ENCODE measurements around the gene CBX3. TPM values are rescaled to one million over a fixed set of nuclear protein-coding genes. Genes with fewer than 3 reads are reported as not detected.
A peak's percentile ranks its signal among the peaks of the same experiment; 100 is the strongest.

CBX3 gene
- total RNA-seq, 1 experiment from 2014 or later = 132 TPM

GRCh38 chr7:26199301-26200037, 2.1 kb upstream of the CBX3 start:
- peaks cover 21% of the 10 kb centered on the region for H3F3A ChIP-seq (ENCODE audit: low read length, unreplicated experiment)
- ChIA-PET CTCF (interaction anchor here (0.5 kb wide), 1 partner anchor 86 kb away, joined by 3 read pairs; no protein-coding TSS in a partner anchor), POLR2A (ENCODE audit: unreplicated experiment) (interaction anchor here (0.6 to 0.7 kb wide), 4 partner anchors 56 to 976 kb away, joined by 3 to 9 read pairs (median 4); no protein-coding TSS in a partner anchor)
- peak overlapping the region; percentile 82 for H3K4me2 ChIP-seq (ENCODE audit: low read length)
- DNase-seq (no peak), ATAC-seq (no peak)
- peak overlapping the region; percentile 78 for H3K27ac ChIP-seq (ENCODE audit: low read length)
- peaks cover 72% of the 10 kb centered on the region for H4K20me1 ChIP-seq (ENCODE audit: low read length)
- H3K79me2 ChIP-seq (ENCODE audit: low read length) = peaks cover 91% of the 10 kb centered on the region
- TF ChIP-seq EZH2phosphoT487 (IDR thresholded peaks at IDR 0.05; ENCODE audit: borderline replicate concordance, low read length) (no peak), EZH2 (IDR thresholded peaks at IDR 0.05; ENCODE audit: low read length, unreplicated experiment) (no peak), CTCF (conservative IDR thresholded peaks at IDR 0.05; ENCODE audit: low read depth, low read length) (no peak)
- H3K9ac ChIP-seq (ENCODE audit: low read length) = peak overlapping the region; percentile 96
- peak overlapping the region; percentile 99 for H3K4me3 ChIP-seq (ENCODE audit: low read length)
- no peaks in the 10 kb centered on the region for H3K27me3 ChIP-seq (ENCODE audit: low read length)
- intact Hi-C loops (cut with micrococcal nuclease) = loop anchor here (2.0 to 5.0 kb wide), 3 partner anchors 93 to 968 kb away; partner anchors contain the start of genes HOXA9 and SNX10
- H2AFZ ChIP-seq (ENCODE audit: low read length) = no peak overlapping the region
- peaks cover 60% of the 10 kb centered on the region for H3K36me3 ChIP-seq (ENCODE audit: low read depth, low read length)
- H3K9me2 ChIP-seq (replicated peaks; ENCODE audit: low read length) = no peaks in the 10 kb centered on the region
- peaks cover 24% of the 10 kb centered on the region for H3K4me1 ChIP-seq (ENCODE audit: insufficient read depth, low read length)
- BruUV-seq (replicated peaks) = no TSS peak
- no peaks in the 10 kb centered on the region for H3K9me3 ChIP-seq (ENCODE audit: low read length)

- peak; percentile 9; the same call in 1 of the 2 replicates for ATAC-seq
- no peak for TF ChIP-seq EZH2phosphoT487 (IDR thresholded peaks at IDR 0.05; ENCODE audit: borderline replicate concordance, low read length)
- TF ChIP-seq EZH2 (IDR thresholded peaks at IDR 0.05; ENCODE audit: low read length, unreplicated experiment) = no peak
- no peak for TF ChIP-seq CTCF (conservative IDR thresholded peaks at IDR 0.05; ENCODE audit: low read depth, low read length)
- no peak overlapping the region for H2AFZ ChIP-seq (ENCODE audit: low read length)
- peaks cover 30% of the 10 kb centered on the region for H3K4me1 ChIP-seq (ENCODE audit: insufficient read depth, low read length)
- intact Hi-C loops (cut with micrococcal nuclease) = loop anchor here (5.0 kb wide), 2 partner anchors 92 to 967 kb away; partner anchors contain the start of genes HOXA9 and SNX10
- peak overlapping the region; percentile 82 for H3K4me2 ChIP-seq (ENCODE audit: low read length)
- peak; percentile 38 for DNase-seq
- ChIA-PET POLR2A (ENCODE audit: unreplicated experiment) (interaction anchor here (0.6 to 0.7 kb wide), 4 partner anchors 91 to 975 kb away, joined by 3 to 9 read pairs (median 4); no protein-coding TSS in a partner anchor), CTCF (interaction anchor here (0.5 kb wide), 1 partner anchor 85 kb away, joined by 3 read pairs; no protein-coding TSS in a partner anchor)
- H3K36me3 ChIP-seq (ENCODE audit: low read depth, low read length) = peaks cover 56% of the 10 kb centered on the region
- peak overlapping the region; percentile 78 for H3K27ac ChIP-seq (ENCODE audit: low read length)
- H4K20me1 ChIP-seq (ENCODE audit: low read length) = peaks cover 75% of the 10 kb centered on the region
- peaks cover 91% of the 10 kb centered on the region for H3K79me2 ChIP-seq (ENCODE audit: low read length)
- TSS peak; percentile 36 for BruUV-seq (replicated peaks)
- H3K9me2 ChIP-seq (replicated peaks; ENCODE audit: low read length) = no peaks in the 10 kb centered on the region
- peak overlapping the region; percentile 96 for H3K9ac ChIP-seq (ENCODE audit: low read length)
- no peaks in the 10 kb centered on the region for H3K27me3 ChIP-seq (ENCODE audit: low read length)
- no peaks in the 10 kb centered on the region for H3K9me3 ChIP-seq (ENCODE audit: low read length)
- peaks cover 21% of the 10 kb centered on the region for H3F3A ChIP-seq (ENCODE audit: low read length, unreplicated experiment)
- H3K4me3 ChIP-seq (ENCODE audit: low read length) = peak overlapping the region; percentile 99
Measured at GRCh38 chr7:26200038-26200443, 1.5 kb upstream of the CBX3 start.

Data from PC-3 (cell line).